C4-2B (cell line): ENCODE data around the gene ARHGAP26.

Experiments used
- CTCF ChIP-seq: fragments of 450-650 bp; conservative IDR thresholded peaks from 2 replicates; pipeline ENCODE4 v1.5.1; 2017; ENCODE audit warnings: mild to moderate bottlenecking
- ZFX ChIP-seq: fragments of 450-650 bp; IDR thresholded peaks from 2 replicates; pipeline ENCODE4 v1.6.1; 2017

GRCh38 chr5:142908659-142909058, 138.5 kb downstream of the ARHGAP26 start:
- TF ChIP-seq CTCF (no peak), ZFX (no peak)
